HT-29 (cell line): ENCODE results near the gene ADGRG2. TPM values are rescaled to one million over a fixed set of nuclear protein-coding genes. Genes with fewer than 3 reads are reported as not detected.

Experiments
- DNase-seq: peaks from one replicate; pipeline ENCODE4 v3.0.0-alpha.2; 2015; ENCODE audit warnings: low spot score
- total RNA-seq: library from RNA; depleted of rRNA; stranded (reverse); fragments of >200 nt; shearing (Covaris generic); gene quantifications from 2 replicates; pipeline ENCODE4 v1.2.3, GENCODE V29; 2014; rRNA removed

Gene ADGRG2
- total RNA-seq, result not detected in 2 replicates

DNA sequence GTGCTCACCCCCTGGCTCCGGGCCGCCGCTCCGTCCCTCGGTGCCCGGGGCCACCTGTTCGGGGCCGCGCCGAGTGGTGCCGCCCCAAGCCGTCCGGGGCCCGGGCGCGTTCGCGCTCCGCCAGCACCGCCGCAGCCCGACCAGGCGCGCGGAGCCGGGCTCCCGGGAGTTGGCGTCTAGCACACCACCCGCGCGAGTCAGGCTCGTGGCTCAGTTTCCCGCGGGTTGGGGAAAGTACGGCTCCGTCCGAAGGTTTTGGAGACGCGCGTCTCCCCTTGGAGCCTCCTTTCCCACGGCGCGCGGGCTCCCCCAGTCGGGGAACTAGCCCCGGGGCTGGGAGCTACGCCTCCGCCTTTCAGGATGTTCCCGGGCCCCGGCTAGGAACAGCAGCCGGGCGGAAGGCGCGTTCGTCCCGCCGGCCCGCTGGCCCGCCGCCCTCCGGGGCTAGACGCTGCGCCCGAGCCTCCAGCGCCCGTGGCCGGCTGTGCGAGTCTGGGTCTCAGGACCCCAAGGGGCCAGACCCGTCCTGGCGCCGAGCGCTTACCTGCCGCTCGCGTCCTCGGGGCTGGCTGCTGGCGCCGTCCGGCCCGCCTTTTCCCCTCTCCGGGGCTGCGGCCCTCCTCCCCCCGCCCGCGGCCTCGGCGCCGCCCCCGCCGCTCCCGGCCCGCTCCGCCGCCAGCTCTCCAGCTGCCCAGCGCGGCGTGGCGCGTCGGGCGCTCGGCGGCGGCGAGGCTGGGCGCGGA is at the start of gene ADGRG2:
Gene ADGRG2 (minus strand): TSS at position 571 of the 743 bp plus-strand sequence. CDS start 53,634 bp downstream, outside the sequence.
- no peak for DNase-seq

DNA sequence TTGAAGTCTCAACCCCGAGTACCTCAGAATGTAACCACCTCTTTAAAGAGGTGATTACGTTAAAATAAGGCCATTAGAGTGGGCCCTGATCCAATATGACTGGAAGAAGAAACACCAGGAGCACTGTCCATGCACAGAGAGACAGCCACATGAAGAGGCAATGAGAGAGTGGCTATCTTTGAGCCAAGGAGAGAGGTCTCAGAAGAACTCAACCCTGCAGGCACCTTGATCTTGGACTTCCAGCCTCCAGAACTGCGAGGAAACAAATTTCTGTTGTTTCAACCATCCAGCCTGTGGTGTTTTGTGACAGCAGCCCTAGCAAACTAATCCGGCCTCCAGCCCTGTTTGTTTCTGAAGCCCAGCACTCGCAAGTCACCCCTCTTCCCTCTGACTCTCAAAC is 46.3 kb upstream of the ADGRG2 start:
- no peak for DNase-seq

DNA sequence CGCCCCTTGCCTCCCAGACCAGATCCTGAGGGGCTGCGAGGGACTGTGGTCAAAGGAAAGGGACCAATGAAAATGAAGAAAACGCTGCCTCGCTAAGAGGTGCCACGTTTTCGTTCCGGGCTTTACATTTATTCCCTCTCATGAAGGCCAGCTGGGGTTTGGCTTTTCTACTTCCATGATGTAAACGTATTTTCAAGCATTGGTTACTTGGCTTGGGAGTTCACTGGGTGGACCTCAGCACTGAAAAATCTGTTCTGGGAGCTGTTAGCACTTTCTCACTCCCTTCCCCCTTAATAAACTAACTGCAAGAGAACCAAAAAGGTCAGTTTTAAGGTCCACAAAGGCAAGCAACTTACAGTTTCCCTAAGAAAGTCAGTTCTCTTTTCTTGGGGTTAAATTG is 40.6 kb upstream of the ADGRG2 start:
- no peak for DNase-seq

- DNase-seq, result no peak
Measured at GRCh38 chrX:19156186-19156585, 33.9 kb upstream of the ADGRG2 start.

- no peak for DNase-seq
Measured at GRCh38 chrX:19152762-19153161, 30.5 kb upstream of the ADGRG2 start.

GRCh38 chrX:19137067-19137466 is 14.8 kb upstream of the ADGRG2 start:
- DNase-seq, result no peak

- no peak for DNase-seq
Measured at GRCh38 chrX:19133784-19134183, 11.5 kb upstream of the ADGRG2 start.

DNA sequence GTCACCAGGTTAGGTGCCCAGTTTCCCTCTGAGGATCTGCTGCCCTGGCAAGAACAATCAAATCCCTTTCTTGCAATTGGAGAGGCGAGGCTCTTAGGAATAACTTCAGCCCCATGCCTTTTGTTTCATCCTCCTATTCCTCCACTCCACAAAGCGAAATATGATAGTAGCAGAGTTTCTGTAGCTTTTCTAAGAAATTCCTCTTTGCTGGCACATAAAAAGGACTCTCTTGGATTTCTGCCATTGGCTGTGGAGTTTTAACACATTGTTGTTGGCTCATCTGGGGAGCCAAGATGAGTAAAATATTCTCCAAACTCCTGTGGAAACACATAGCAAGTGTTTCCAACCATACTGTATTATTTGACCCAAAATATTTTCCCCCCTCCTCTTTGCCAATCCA is 11.0 kb upstream of the ADGRG2 start:
- no peak for DNase-seq

DNA sequence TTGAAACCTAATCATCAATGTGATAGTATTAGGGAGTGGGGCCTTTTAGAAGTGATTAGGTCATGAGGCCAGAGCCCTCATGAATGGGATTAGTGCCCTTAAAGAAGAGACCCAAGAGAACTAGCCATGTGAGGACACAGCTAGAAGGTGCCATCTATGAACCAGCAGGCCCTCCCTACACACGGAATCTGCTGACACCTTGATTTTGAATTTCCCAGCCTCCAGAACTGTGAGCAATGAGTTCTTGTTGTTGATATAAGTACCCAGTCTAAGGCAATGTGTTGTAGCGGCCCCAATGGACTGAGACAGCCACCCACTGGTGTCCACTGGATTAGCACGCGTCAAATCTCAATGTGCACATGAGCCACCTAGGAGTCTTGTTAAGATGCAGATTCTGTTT is 8.4 kb upstream of the ADGRG2 start:
- DNase-seq, result no peak

DNA sequence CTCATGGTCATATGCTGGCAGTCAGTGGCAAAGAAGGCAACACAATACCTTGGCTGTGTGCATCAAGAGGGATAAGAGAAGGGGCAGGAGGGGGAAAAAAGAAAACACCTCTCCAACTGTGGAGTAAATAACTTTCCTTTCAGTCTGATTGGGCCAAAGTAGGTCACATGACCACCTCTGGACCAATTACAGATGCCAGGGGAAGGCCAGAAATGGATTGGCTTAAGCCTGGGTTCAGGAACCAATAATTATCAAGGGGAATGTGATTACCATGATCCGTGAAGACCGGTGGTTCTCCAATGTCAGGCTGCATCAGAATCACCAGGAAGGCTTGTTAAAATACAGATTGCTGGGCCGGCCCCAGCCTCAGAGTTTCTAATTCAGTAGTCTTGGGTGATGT is 7.4 kb upstream of the ADGRG2 start:
- DNase-seq, result no peak

- DNase-seq, result no peak
Measured at GRCh38 chrX:19127649-19128168, 5.4 kb upstream of the ADGRG2 start.

DNA sequence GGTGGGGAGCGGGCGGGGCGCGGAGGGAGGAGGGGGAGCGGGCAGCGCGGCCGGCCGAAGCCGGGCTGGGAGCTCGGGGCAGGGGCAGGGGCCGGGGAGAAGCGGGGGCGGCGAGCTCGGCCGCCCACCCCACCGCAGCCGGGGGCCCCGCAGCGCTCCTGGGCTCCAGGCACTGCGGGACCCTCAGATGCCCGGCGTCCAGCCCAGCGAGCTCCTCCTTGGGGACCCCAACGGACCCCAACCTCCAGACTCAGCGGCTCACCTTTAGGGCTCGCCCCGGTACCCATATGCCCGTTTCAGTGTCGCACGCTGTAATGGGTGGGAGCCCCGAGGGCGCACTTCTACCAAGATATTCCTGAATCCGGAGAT is 357 bp upstream of the ADGRG2 start:
- no peak for DNase-seq

- DNase-seq, result no peak
Measured at GRCh38 chrX:19121466-19121865, 802 bp downstream of the ADGRG2 start.

DNA sequence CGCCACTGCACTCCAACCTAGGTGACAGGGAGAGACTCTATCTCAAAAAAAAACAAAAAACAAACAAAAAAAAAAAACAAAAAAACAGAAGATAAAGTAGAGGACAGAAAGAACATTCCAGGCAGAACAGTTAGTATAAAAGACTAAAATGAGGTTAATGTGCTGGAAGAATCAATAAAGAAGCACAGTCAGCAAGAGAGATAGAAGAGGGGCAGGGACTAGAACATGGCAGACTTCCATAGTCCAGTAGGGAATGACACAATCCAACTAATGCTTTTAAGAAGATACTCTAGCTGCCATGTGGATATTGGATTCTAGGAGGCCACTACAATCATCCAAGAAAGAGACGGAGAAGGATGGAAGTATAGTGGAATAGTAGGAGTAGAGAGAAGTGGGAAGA is 11.6 kb downstream of the ADGRG2 start:
- DNase-seq, result no peak

DNA sequence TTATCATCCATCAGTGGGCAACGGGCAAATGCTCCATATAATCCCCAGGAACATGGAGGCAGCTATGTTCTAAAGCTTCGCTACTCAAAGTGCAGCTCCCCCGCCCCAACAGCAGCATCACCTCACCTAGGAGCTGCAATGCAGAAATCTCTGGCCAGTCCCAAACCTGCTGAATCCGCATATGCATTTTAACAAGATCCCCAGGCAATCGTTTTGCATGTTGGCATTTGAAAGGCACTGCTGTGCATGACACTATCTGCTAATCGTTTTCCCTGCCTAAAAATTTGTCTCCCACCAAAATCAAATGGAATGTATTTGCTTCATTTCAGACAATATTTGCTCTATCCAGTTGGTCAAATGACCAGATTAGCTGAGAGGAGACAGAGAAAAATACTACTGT is 15.2 kb downstream of the ADGRG2 start:
- no peak for DNase-seq

- no peak for DNase-seq
Measured at GRCh38 chrX:19100586-19100985, 21.7 kb downstream of the ADGRG2 start.

DNA sequence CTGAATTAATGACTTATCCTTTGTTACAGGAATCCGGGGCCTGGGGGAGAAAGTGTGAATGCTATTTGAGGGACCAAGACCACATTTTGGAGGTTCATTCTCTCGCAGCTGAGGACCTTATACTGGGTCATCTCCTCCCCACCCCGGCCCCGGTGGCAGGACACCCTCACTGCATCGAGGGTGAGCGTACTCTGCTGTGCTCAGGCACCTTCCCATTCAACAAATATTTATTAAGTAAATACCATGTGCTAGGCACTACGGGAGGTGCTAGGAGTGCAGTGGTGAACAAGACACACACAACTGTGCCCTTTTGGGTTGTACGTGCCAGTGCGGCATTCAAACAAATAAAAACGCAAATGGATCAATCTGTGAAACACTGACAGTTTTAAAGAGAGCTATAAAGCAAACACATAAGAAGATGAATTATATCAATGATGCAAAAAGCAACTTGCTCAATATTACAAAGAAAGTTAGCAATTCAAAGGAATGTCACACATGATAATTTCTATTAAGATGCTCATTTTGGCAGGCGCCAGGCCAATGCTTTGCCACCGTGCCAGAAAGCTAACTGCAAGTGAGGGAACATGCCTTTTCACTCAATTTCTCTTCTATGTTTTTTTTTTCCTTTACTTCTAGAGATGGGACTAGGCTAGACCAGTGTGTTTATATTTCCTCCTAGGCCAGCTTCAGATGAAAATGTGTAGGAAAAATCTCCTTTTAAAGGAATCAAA is 24.6 kb downstream of the ADGRG2 start:
- DNase-seq, result no peak

GRCh38 chrX:19096586-19096985 is 25.7 kb downstream of the ADGRG2 start:
- no peak for DNase-seq

- DNase-seq, result no peak
Measured at GRCh38 chrX:19094654-19095053, 27.6 kb downstream of the ADGRG2 start.

DNA sequence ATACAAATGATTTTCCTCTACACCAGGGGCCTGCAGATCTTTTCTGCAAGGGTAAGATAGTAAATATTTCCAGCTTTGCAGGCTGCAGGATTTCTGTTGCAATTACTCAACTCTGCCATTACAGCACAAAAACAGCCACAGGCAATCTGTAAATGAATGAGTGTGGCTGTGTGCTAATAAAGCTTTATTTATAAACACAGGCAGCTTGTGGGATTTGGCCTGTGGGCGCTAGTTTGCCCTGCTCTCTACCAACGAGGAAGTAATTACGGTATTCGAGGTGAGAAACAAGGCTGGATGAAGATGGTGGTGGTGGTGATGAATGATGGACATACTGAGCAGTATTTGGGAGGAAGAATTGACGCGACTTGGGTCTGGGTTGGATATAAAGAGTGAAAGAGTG is 30.7 kb downstream of the ADGRG2 start:
- no peak for DNase-seq

- no peak for DNase-seq
Measured at GRCh38 chrX:19089555-19090040, 32.7 kb downstream of the ADGRG2 start.

GRCh38 chrX:19086102-19086772 is 36.0 kb downstream of the ADGRG2 start:
- no peak for DNase-seq
